Measurements from ENCODE around the gene HOXC5.

DNA sequence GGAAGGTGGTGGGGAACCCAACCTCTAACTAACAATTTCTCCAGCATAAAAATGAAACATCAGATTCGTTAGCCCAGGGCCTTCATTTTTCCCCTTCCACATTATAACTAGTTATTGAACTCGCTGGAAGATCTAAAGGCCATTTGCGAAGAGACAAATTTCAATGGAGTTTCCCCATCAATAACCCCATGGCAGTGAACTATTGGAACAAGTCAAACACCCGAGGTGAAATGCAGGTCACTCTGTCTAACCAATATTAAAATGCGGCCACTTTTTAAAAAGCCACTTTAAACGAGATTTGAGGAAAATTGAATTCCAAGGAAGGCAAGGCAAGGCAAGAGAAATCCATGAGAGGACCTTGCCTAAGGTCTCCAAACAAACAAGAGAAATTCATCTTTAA is 16.3 kb downstream of the HOXC5 start:
- TF ChIP-seq CTCF (IDR thresholded peaks at IDR 0.05), result no peak
- no peak for TF ChIP-seq POLR2A (IDR thresholded peaks at IDR 0.05)

Measured in testis (tissue), 2 donors.